NCI-H748 (cell line): ENCODE measurements around the gene PBX4.

ENCODE experiments used
- DNase-seq: peaks from one replicate; lab custom pipeline; 2025; ENCODE audit not compliant: unreplicated experiment; lab: John Stamatoyannopoulos, UW

The PBX4 gene

GRCh38 chr19:19541616-19542015 is 76.9 kb downstream of the PBX4 start:
- no peak for DNase-seq

- peak; percentile 13 for DNase-seq
Measured at GRCh38 chr19:19540715-19541515, 77.6 kb downstream of the PBX4 start.

GRCh38 chr19:19540064-19540714 is 78.3 kb downstream of the PBX4 start:
- no peak for DNase-seq

DNA sequence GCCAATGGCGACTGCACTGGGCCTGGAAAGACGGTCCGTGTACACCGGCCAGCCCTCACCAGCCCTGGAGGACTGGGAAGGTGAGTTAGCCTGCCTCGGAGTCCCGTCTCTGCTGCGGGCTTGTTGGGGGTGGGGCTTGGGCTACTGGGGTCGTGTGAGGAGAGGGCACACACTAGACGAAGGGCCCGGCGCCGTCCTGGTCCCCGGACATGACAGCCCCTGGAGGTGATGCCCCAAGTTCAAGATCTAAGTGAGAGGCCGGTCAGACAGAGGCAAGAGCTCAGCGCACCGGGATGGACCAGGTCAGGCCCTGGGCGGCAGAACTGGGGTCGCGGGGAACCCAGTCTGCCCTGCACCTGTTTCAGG is 78.8 kb downstream of the PBX4 start:
- DNase-seq = no peak

GRCh38 chr19:19538785-19539166 is 79.7 kb downstream of the PBX4 start:
- peak; percentile 22 for DNase-seq

GRCh38 chr19:19538061-19538784 is 80.3 kb downstream of the PBX4 start, which contains the start of gene CILP2:
Gene CILP2, plus strand, starts transcription at chr19:19538265. Its CDS starts 85 bp downstream, at chr19:19538350.
- peak; percentile 66 for DNase-seq

- peak; percentile 60 for DNase-seq
Measured at GRCh38 chr19:19537075-19538048, 81.1 kb downstream of the PBX4 start.

DNA sequence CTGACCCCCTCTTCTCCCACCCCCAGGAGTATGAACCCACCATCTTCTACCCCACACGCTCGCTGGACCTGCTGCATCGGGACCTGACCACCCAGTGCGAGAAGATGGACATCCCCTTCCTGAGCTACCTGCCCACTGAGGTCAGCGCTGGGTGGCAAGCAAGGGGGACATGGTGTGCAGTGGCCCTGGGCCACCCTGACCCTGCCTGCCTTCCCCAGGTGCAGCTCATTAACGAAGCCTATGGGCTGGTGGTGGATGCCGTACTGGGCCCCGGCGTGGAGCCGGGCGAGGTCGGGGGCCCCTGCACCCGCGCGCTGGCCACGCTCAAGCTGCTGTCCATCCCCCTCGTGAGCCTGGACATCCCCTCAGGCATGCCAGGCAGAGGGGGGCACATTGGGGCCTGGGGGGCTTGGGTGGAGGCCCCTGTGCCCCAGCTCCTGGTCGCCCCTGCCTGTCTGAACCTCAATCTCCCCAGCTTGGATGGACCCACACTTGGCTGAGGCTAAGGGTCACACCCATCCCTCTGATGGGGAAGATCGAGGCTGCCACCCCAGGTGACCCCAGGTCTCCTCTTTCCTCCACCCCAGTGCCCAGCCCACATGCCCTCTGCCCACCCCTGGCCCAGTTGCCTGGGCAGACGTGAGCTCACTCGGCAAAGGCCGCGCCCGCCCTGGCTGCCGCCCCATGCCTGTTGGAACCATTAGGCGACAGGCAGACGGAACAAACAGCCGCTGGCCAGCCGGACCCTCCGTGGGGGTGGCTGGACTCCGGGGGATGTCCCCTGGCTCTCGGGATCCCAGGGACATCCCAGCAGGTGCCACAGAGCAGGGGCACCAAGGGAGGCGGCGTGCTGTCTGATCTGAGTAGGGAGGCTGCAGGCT is 82.9 kb downstream of the PBX4 start:
- DNase-seq = no peak

DNA sequence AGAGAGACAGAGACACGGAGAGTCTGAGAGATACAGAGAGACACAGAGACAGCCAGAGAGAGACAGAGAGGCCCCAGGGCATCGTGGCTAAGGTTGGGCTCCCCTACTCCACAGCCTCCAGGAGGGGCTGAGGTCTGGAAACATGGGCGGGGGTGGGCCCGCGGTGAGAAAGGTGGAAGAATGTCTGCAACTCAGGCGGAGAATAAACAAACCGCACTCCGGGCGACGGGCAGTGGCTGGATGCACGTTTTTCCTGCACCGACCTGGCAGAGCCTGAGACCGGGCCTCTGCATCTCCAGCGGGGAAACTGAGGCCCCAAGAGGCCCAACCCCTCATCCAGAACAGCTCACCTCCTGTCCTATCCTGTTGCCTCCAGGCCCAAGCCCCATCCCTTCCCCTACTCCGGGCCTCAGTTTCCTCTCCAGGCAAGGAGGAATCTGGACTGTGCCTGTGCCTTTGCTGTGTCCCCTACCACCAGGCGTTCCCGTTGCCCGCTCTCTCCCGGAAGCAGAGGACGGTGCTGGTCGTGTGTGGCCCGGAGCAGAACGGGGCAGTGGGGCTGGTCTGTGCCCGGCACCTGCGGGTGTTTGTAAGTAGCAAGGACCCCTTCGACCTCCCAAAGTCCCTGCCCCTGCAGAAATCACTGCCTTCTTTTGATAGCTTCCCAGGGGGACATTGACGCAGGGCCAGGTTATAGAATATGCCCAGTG is 83.8 kb downstream of the PBX4 start:
- no peak for DNase-seq

GRCh38 chr19:19533841-19534240 is 84.6 kb downstream of the PBX4 start:
- peak; percentile 13 for DNase-seq

- no peak for DNase-seq
Measured at GRCh38 chr19:19532806-19533701, 85.4 kb downstream of the PBX4 start.

DNA sequence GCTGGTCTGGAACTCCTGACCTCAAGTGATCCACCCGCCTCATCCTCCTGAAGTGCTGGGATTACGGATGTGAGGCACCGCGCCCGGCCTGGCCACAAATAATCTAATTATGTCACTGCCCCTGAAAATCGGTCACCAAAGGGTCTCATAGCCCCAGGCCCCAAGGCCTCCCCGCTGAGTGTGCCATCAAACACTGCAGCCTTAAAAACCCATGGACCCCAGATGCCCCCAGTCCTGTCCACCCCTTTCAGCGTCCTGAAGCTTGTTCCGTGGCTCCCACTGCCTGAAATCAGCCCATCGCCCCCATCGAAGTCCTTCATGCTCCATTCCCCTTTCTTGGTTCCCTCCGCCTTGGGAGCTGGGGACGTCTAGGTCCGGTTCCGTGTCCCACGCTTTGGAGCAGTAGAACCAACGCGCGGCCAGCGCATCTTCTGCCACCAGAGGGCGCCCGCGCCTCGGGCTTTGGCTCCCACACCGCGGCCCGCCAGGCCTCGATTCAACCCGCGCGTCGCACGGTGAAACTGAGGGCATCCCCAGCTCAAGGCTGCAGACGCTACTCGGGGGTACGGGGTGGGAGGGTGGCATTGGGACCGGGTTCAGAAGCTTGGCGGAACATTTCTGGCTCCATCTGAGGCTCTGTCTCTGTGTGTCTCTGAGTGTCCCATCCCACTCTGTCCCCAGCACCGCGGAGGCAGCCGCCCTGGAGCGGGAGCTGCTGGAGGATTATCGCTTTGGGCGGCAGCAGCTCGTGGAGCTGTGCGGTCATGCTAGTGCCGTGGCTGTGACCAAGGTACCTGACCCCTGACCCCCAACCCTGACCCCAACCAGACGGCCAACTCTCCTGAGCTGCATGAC is 86.3 kb downstream of the PBX4 start:
- DNase-seq = peak; percentile 73

- no peak for DNase-seq
Measured at GRCh38 chr19:19530889-19531288, 87.6 kb downstream of the PBX4 start.

- no peak for DNase-seq
Measured at GRCh38 chr19:19530423-19530804, 88.1 kb downstream of the PBX4 start.

DNA sequence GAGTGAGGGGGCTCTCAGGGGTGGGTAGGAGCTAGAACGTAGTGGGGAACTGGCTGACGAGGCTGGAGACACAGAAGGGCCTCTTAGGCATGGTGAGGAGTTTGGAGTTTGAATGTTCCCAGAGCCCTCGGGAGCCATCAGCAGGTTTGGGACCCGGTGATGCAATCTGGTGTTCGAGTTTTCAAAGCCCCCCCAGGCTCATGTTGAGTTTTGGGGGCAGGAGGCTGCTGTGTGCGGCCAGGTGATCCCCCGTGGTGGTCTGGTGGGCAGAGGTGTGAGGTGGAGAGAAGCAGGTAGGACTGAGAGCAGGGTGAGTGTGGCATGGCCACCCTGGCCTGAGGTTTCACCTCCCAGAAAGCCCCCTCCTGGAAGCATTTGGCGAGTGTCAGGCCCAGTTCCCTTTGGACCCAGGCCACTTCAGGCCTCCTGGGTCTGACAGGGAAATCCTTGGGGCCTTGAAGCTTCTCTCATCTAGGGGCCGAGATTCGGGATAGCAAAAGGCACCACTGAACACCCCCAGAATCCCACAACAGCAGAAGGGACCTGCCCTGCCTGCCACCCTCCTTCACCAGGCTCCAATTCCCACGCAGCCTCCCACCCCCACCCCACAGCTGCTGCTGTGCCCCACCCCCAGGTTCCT is 88.6 kb downstream of the PBX4 start:
- no peak for DNase-seq

- DNase-seq = peak; percentile 84
Measured at GRCh38 chr19:19528721-19529490, 89.6 kb downstream of the PBX4 start, which contains the start of gene YJEFN3. Gene YJEFN3, plus strand, starts transcription at chr19:19528911. Its CDS starts 22 bp downstream, at chr19:19528933.
